Ishikawa (cell line): ENCODE data around the gene MESP2.

Source experiments
- CEBPB ChIP-seq: IDR thresholded peaks from 2 replicates; pipeline ENCODE4 v1.6.1; 2012
- CREB1 ChIP-seq: IDR thresholded peaks from 2 replicates; pipeline ENCODE4 v1.6.1; 2012; ENCODE audit warnings: low read depth
- EGR1 ChIP-seq: IDR thresholded peaks from 2 replicates; pipeline ENCODE4 v1.6.1; 2012
- EP300 ChIP-seq: IDR thresholded peaks from 2 replicates; pipeline ENCODE4 v1.6.1; 2012; ENCODE audit warnings: borderline replicate concordance
- FOXM1 ChIP-seq: IDR thresholded peaks from 2 replicates; pipeline ENCODE4 v1.6.1; 2012; ENCODE audit warnings: low read depth, borderline replicate concordance
- MAX ChIP-seq: IDR thresholded peaks from 2 replicates; pipeline ENCODE4 v1.6.1; 2012
- NFIC ChIP-seq: IDR thresholded peaks from 2 replicates; pipeline ENCODE4 v1.6.1; 2012
- RAD21 ChIP-seq: IDR thresholded peaks from 2 replicates; pipeline ENCODE4 v1.6.1; 2012; ENCODE audit warnings: low read depth
- TAF1 ChIP-seq: IDR thresholded peaks from 2 replicates; pipeline ENCODE4 v1.6.1; 2012; ENCODE audit warnings: low read depth, mild to moderate bottlenecking
- TCF12 ChIP-seq: IDR thresholded peaks from 2 replicates; pipeline ENCODE4 v1.6.1; 2012; ENCODE audit warnings: low read depth
- TEAD4 ChIP-seq: IDR thresholded peaks from 2 replicates; pipeline ENCODE4 v1.6.1; 2012
- YY1 ChIP-seq: IDR thresholded peaks from 2 replicates; pipeline ENCODE4 v1.6.1; 2012; ENCODE audit warnings: low read depth
- ZBTB7A ChIP-seq: IDR thresholded peaks from 2 replicates; pipeline ENCODE4 v1.6.1; 2012; ENCODE audit warnings: low read depth
- TF ChIP-seq, protein P1 (sequence below): IDR thresholded peaks from 2 replicates; pipeline ENCODE4 v1.6.1; 2012
- TF ChIP-seq, protein P2 (sequence below): IDR thresholded peaks from 2 replicates; pipeline ENCODE4 v1.6.1; 2012; ENCODE audit warnings: low read depth, mild to moderate bottlenecking

The MESP2 gene

GRCh38 chr15:89768071-89768500 lies 8.0 kb upstream of the MESP2 start:
- TF ChIP-seq TCF12 (no peak), FOXM1 (no peak), EP300 (no peak), YY1 (no peak), ZBTB7A (no peak), TEAD4 (no peak), EGR1 (no peak), RAD21 (no peak), NFIC (no peak), TAF1 (no peak), CEBPB (no peak), CREB1 (no peak), MAX (no peak)
- TF ChIP-seq, protein P1, sequence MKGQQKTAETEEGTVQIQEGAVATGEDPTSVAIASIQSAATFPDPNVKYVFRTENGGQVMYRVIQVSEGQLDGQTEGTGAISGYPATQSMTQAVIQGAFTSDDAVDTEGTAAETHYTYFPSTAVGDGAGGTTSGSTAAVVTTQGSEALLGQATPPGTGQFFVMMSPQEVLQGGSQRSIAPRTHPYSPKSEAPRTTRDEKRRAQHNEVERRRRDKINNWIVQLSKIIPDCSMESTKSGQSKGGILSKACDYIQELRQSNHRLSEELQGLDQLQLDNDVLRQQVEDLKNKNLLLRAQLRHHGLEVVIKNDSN, result no peak
- TF ChIP-seq, protein P2, sequence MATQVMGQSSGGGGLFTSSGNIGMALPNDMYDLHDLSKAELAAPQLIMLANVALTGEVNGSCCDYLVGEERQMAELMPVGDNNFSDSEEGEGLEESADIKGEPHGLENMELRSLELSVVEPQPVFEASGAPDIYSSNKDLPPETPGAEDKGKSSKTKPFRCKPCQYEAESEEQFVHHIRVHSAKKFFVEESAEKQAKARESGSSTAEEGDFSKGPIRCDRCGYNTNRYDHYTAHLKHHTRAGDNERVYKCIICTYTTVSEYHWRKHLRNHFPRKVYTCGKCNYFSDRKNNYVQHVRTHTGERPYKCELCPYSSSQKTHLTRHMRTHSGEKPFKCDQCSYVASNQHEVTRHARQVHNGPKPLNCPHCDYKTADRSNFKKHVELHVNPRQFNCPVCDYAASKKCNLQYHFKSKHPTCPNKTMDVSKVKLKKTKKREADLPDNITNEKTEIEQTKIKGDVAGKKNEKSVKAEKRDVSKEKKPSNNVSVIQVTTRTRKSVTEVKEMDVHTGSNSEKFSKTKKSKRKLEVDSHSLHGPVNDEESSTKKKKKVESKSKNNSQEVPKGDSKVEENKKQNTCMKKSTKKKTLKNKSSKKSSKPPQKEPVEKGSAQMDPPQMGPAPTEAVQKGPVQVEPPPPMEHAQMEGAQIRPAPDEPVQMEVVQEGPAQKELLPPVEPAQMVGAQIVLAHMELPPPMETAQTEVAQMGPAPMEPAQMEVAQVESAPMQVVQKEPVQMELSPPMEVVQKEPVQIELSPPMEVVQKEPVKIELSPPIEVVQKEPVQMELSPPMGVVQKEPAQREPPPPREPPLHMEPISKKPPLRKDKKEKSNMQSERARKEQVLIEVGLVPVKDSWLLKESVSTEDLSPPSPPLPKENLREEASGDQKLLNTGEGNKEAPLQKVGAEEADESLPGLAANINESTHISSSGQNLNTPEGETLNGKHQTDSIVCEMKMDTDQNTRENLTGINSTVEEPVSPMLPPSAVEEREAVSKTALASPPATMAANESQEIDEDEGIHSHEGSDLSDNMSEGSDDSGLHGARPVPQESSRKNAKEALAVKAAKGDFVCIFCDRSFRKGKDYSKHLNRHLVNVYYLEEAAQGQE, result no peak

DNA sequence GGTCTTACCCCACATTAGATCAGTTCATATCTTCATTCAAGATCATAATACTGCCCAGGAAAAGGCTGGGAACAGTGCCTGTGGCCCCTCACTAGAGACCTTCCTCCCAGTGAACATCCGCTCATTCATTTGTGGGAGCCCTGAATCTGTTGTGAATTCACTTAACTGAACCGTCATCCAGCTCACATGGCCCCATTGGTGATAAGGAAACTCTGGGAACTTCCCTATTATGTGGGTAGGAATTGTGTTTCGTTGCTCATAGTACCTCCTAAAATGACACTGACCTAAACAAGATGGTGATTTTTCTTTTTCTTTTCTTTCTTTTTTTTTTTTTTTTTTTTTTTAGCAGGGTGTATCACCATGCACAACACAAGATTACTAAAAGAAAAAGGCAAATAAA lies 6.8 kb upstream of the MESP2 start:
- TF ChIP-seq MAX (no peak), TAF1 (no peak), EP300 (no peak), EGR1 (no peak), TEAD4 (no peak), ZBTB7A (no peak), CEBPB (no peak), YY1 (no peak), CREB1 (no peak), FOXM1 (no peak), NFIC (no peak), TCF12 (no peak), RAD21 (no peak)
- TF ChIP-seq, protein P2, result no peak
- TF ChIP-seq, protein P1, result no peak

DNA sequence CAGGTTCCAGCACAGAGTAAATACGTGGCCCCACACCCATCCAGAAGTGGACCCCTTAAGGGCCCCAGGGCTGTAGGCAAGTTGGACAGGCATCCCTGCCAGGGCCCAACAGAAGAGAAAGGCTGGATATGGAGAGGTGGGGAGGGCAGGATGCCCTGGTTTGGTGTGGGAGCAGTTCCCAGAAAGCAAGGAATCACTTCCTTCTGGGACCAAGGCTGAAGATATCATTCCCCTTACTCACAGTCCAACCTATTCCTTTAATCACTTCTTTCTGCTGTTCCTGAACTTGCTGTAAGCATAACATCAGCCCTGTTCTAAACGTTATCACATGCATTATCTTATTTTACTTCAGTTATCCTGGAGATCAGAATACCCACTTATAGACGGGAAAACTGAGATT lies 6.1 kb upstream of the MESP2 start:
- TF ChIP-seq FOXM1 (no peak), TCF12 (no peak), CEBPB (no peak)
- TF ChIP-seq, protein P2, result no peak

GRCh38 chr15:89772932-89773583 lies 3.1 kb upstream of the MESP2 start:
- TF ChIP-seq FOXM1, result no peak
- no peak for TF ChIP-seq YY1
- TF ChIP-seq TCF12, result no peak
- TF ChIP-seq, protein P2, result no peak
- TF ChIP-seq NFIC, result no peak
- no peak for TF ChIP-seq MAX
- TF ChIP-seq, protein P1, result no peak
